ENCODE measurements around the gene BRD4.

Gene BRD4

DNA sequence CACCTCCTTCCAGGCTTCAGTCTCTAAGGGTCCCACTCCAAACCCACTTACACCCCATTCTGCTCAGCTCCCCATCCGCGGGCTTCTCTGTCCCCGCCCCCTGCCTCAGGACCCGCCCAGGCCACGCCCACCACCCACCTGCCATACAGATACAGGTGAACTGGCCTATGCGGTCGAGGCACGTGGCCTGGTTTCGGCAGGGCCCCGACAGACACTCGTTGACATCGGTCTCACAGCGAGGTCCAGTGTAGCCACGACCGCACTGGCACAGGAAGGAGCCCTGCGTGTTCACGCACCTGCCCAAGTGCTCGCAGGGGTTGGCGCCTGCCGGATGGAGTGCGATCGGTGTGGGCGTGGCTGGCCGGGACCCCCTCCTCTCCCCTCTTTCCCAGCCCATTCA is 143.5 kb downstream of the BRD4 start:
- no peak for DNase-seq (ENCODE audit: low spot score)

DNA sequence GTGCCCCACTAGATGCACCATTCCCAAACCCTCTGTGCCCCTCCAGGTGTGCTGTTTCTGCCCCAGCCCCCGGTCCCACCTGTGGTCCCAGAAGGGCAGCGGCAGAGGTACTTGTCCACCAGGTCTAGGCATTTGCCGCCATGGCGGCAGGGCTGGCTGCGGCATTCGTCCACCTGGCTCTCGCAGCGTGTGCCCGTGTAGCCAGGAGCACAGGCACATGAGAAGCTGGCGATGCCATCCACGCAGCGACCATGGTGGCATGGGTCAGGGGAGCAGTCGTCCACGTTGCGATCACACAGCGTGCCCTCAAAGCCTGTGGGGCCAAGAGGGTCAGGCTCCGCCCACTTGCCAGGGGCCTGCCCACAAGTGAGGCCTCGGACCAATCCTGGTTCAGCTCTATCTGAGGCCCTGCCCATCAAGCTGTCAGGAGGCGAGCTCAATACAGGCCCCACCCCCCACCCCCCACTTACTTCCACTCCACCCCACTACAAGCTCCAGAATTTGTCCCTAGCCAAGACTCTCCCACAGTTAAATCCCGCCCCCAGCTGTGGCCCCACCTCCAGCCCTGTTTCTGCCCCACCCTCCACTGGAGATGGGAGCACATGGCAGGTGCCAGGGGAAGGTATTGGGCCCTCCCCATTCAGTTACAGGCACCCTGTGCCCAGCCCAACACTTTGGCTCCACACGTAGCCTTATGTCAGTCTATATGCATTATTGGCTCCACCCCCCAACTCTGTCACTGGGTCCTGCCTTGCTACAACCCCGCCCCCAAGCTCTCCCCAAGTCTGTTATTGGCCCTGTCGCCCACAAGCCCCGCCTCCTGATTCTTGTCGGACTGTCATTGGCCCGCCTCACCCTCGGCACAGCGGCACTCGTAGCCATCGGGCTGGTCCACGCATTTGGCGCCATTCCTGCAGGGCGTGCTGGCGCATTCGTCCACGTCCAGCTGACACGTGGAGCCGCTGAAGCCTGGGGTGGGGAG is 145.0 kb downstream of the BRD4 start:
- DNase-seq (ENCODE audit: low spot score), result no peak
